Hepatic stellate cell (primary cell): ENCODE measurements around the gene CCDC182.

Experiments used
- DNase-seq: peaks from one replicate; pipeline ENCODE4 v3.0.0; 2011; ENCODE audit warnings: low spot score

The CCDC182 gene

DNA sequence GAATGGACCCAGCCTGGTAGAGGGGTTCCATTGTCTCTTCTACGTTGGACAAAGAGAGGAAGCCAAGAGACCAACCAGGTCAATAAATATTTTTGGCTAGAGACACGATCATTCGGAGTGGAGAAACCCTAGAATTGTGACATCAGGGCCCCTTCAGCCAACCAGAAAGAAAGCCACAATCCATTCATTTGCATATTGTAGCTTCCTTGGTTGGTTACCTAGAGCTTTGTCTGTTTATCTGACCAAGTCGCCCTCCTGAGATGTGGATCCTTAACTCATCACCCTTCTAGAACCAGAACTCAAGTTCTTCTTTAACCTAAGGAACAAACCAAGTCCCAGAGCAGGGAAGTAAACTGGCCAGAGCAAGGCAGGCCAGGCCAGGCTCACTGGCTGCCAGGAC is at the start of gene CCDC182:
Gene CCDC182, minus strand, starts transcription at position 58 of the 400 bp plus-strand sequence. Its CDS starts 27 bp downstream, at position 31.
- DNase-seq: no peak

DNA sequence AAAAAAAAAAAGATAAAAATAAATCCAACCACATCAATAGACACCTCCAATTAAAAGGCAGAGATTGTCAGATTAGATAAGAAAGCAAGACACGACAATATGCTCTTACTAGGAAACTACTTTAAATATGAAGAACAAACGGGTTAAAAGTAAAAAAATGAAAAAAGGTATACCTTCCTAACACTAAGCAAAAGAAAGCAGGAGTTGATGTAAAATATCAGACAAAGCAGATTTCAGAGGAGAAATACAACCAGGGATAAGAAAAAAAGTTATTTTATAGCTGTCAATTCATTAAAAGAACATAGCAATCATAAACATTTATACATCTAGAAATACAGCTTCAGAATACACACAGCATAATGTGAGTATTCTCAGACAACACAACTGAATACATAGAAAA is 49.7 kb upstream of the CCDC182 start:
- DNase-seq: no peak

DNA sequence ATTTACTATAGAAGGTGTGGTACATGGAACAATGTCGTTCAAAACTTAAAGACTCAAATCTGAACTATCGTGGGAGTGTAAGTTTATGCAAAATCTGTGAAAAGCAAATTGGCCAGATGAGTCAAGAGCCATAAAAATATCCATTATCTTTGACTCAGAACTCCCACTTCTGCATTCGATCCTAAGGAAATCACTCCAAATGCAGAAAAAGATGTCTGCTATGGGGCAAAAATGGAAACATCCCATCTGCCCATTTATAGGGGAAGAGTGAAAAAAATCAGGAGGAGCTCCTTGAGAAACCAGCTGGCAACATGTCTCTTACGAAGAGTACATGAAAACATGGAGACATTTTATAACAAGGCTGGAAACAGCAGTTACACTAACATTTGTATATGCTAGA is 43.6 kb upstream of the CCDC182 start:
- no peak for DNase-seq

- DNase-seq: no peak
Measured at GRCh38 chr17:57785022-57785421, 39.9 kb upstream of the CCDC182 start.

GRCh38 chr17:57784226-57784895 is 39.3 kb upstream of the CCDC182 start:
- DNase-seq: no peak

DNA sequence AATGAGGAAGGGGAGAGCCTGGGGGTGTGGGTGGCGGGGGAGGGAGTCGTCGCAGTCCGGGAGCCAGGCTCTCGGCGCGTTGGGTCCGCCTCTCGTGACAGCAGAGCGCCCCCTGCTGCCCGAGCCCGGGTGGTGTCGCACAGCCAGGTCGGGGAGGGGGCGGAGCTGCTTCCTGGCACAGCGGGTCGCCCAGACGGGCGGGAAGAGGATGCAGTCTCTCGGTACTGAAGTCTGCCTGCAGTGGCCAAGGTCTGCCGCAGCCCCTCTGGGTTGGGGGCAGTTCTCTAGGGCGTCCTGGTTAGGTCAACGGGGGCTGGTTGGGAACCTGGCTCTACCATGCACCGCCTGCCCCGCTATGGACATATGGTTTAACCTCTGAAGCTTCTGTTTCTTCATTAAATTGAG is 38.2 kb upstream of the CCDC182 start:
- peak; percentile 19 for DNase-seq

DNA sequence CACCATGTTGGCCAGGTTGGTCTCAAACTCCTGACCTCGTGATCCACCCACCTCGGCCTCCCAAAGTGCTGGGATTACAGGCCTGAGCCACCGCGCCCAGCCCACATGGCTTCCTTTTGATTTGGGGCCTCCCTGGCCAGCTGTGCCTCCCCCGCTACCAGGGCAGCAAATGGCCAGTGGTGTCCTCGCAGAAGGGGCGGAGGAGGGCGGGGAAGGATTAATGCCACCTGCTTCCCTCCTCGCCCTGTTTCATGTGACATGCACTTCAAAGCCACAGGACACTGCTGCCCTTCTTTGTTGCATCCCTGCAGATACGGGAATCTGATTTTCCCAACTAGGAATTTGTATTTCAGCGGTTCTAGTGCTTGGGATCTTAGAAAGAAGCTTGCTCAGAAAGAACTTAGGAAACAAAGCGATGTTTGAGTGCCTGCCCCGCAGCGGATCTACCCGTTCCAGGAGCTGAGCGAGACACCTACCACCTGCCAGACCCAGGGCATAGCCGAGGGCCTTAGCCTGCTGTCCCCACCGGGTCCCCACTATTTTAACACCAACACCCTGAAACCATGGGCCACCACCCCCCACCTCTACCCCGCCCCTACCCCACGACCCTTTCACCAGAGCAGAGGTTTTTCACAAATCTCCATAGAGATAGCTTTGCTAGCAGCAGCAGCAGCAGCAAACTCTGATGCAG is 37.7 kb upstream of the CCDC182 start:
- DNase-seq: no peak

DNA sequence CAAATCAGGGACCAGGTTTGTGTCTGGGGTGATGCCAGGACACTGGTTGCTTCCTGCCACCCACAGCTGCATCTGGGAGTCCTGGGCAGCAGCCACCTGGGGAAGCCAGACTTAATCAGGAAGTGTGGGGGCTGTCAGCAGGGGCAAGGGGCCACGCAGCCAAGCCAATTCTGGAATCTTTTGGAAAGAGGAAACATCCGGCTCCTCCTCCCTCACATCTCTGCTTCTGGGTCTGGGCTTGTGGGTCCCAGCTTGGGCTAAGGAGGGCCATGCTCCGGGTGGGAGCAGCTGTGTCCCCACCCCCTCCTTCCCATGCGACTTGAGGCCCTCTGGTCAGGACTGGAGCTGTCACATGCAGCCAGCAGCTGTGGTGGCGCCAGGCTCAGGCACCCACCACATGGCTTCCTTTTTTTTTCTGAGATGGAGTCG is 37.0 kb upstream of the CCDC182 start:
- no peak for DNase-seq

GRCh38 chr17:57781386-57782061 is 36.4 kb upstream of the CCDC182 start:
- no peak for DNase-seq

DNA sequence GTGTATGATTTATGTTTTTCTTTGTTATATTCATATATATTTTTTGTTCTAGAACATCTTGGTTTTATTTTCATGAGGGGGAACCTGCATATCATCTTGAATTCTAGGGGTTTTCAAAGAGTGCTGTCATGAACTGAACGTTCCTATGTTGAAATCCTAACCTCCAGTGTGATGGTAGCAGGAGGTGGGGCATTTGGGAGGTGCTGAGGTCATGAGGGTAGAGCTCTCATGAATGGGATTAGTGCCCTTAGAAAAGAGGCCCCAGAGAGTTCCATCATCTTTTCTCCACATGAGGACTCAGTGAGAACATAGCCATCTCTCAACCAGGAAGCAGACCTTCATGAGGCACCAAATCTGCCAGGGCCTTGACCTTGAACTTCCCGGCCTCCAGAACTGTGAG is 34.6 kb upstream of the CCDC182 start:
- no peak for DNase-seq

- no peak for DNase-seq
Measured at GRCh38 chr17:57778306-57778705, 33.2 kb upstream of the CCDC182 start.

DNA sequence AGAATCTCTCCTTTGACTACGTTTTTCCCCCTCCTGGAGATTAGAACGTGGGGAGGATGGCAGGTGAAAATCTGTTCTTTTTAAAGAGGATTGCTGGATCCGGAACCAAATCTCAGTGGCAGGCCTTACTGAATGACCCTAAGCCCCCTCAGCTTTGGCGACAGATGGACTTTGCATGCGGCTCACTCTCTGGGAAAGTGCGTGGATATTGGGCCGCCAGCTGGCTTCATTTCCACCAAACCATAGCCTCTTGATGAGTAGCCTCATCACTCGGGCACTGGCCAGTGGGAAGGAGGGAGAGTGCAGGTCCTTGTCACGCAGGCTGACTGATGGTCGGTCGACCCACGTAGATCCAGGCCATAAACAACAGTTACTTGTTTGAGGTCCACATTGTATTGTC is 31.3 kb upstream of the CCDC182 start:
- no peak for DNase-seq

DNA sequence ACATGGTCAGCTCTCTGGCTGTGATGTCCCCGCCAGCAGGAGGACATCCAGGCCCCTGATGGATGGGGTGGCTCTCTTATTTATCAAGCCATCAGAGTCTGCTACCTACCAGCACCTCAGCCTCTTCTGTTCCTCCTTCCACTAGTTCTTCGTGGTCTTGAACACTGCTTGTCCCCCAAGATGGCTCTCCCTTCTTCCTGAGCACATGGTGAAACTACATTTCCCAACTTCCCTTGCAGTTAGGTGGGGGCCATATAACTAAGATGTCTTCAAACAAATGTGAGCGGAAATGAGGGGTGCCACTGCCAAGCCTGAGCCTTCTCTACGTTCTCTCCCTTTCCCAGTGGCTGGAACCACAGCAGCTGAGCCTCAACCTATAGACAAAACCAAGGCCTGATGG is 29.8 kb upstream of the CCDC182 start:
- no peak for DNase-seq

GRCh38 chr17:57773557-57773956 is 28.5 kb upstream of the CCDC182 start:
- DNase-seq: no peak

GRCh38 chr17:57772774-57773173 is 27.7 kb upstream of the CCDC182 start:
- DNase-seq: no peak

- DNase-seq: no peak
Measured at GRCh38 chr17:57767561-57767960, 22.5 kb upstream of the CCDC182 start.

GRCh38 chr17:57766318-57766943 is 21.3 kb upstream of the CCDC182 start:
- DNase-seq: no peak

GRCh38 chr17:57762452-57763395 is 17.6 kb upstream of the CCDC182 start:
- no peak for DNase-seq

DNA sequence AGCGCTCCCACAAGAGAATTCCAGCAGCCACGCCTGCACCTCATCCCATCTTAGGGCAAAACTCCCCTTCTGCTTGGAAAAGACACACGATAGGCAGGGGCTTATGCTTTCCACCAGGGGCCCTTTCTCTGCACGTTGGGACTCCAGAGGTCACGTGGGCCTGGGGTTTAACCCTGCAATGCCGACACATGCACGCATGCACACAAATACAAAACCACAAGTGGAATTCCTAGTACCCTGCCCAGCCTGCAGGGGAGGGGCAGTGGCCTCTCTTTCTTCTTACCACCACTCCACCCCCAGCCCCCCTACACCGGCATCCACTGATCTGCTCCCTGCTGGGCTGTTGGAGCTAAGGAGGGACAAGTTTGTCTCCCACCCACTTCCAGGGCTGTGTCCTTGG is 16.8 kb upstream of the CCDC182 start:
- no peak for DNase-seq

- no peak for DNase-seq
Measured at GRCh38 chr17:57760046-57760445, 14.9 kb upstream of the CCDC182 start.

GRCh38 chr17:57758654-57759053 is 13.6 kb upstream of the CCDC182 start:
- DNase-seq: no peak

- no peak for DNase-seq
Measured at GRCh38 chr17:57757735-57758134, 12.6 kb upstream of the CCDC182 start.
